A673 (cell line): ENCODE measurements around the gene USP40.

Experiments
- CTCF ChIP-seq: fragments of 300-800, 200-600 bp; sonication (generic); conservative IDR thresholded peaks from 2 replicates; pipeline ENCODE4 v1.5.1; 2017; ENCODE audit warnings: low read depth, mild to moderate bottlenecking, antibody characterized with exemption, low read length, moderate library complexity, mixed read lengths
- EZH2 ChIP-seq: fragments of 200-600 bp; sonication (generic); IDR thresholded peaks from 2 replicates; pipeline ENCODE4 v1.6.1; 2017; ENCODE audit warnings: borderline replicate concordance, low read depth, mild to moderate bottlenecking, mixed read lengths, antibody characterized with exemption, low read length; ENCODE audit not compliant: poor library complexity, severe bottlenecking

GRCh38 chr2:233553366-233553765, 13.2 kb downstream of the USP40 start:
- no peak for TF ChIP-seq CTCF
- no peak for TF ChIP-seq EZH2
